Esophagus (tissue), 2 donors: ENCODE data around the gene BRF1. TPM values are rescaled to one million over a fixed set of nuclear protein-coding genes. Genes with fewer than 3 reads are reported as not detected.
"Not testable (repeated sequence)": the region's sequence is repeated elsewhere in the genome, so short reads cannot be mapped to it uniquely, and the experiment has no call there.

ENCODE experiments used
- H3K27ac ChIP-seq, 2 donors: one replicate each; pipeline ENCODE4 v1.5.1; 2013; ENCODE audit warnings: low read depth in 2 of 2, mild to moderate bottlenecking in 2 of 2, inconsistent platforms in 1 of 2, low read length in 1 of 2, moderate library complexity in 1 of 2
- H3K27me3 ChIP-seq, 2 donors: one replicate each; pipeline ENCODE4 v1.6.1; 2013; ENCODE audit warnings: low read length in 2 of 2, control low read depth in 1 of 2, mild to moderate bottlenecking in 1 of 2; ENCODE audit not compliant: insufficient read depth in 2 of 2, control insufficient read depth in 1 of 2
- H3K36me3 ChIP-seq, 2 donors: one replicate each; pipeline ENCODE4 v1.6.1; 2013; ENCODE audit warnings: low read length in 1 of 2; ENCODE audit not compliant: control insufficient read depth in 2 of 2, insufficient read depth in 2 of 2
- H3K4me1 ChIP-seq, 2 donors: one replicate each; pipeline ENCODE4 v1.6.1; 2013; ENCODE audit warnings: low read length in 1 of 2; ENCODE audit not compliant: control insufficient read depth in 2 of 2, insufficient read depth in 2 of 2
- H3K4me3 ChIP-seq, 2 donors: one replicate each; pipeline ENCODE4 v1.5.1; 2013; ENCODE audit warnings: low read length in 2 of 2, mild to moderate bottlenecking in 2 of 2, low read depth in 1 of 2, moderate library complexity in 1 of 2
- H3K9me3 ChIP-seq, 2 donors: one replicate each; pipeline ENCODE4 v1.6.1; 2013; ENCODE audit warnings: mild to moderate bottlenecking in 2 of 2, low read depth in 1 of 2, low read length in 1 of 2, moderate library complexity in 1 of 2; ENCODE audit not compliant: control insufficient read depth in 2 of 2, insufficient read depth in 1 of 2
- WGBS, 2 donors: extraction: QIAGEN DNeasy Blood & Tissue Kit; methylation state at CpG; one replicate each; pipeline ENCODE4 v1.1.7; 2013; 5-methylcytosine and 5-hydroxymethylcytosine counted together
- polyA plus RNA-seq, 2 donors: library from polyadenylated mRNA; stranded (reverse); fragments of 200-250 nt; gene quantifications; one replicate each; pipeline ENCODE4 v1.2.3, GENCODE V29; 2013
- donor health status: healthy with polysubstance abuse.
- donor health status: Bipolar disorder and iron deficiency.

BRF1 gene
- polyA plus RNA-seq, 2 donors, result 11.1 to 30.2 TPM

DNA sequence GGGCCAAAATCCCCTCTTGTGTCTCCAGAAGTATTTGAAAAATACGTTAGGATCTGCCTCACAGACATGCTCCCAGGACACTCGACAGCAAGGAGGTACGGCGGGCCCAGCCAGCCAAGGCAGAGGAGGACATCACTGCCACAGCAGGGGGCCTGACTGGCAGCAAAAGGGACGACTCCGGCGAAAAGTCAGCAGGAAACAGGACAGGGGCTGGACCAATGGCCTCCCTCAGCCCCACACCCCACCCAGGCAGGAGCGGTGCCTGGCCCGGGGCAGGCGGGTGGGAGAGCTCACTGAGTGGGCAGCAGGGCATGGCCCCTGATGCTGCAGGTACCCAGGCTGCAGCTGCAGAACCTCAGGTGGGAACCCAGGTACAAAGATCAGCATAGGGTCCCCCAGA lies 17.8 kb downstream of the BRF1 start:
- no peaks in the 10 kb centered on the region for H3K27me3 ChIP-seq
- H3K4me3 ChIP-seq, result no peak overlapping the region
- peaks cover 0 to 4% of the 10 kb centered on the region in 2 donors for H3K4me1 ChIP-seq
- WGBS, 2 donors, result 80 to 85% methylated on average over 10 of the region's 10 CpGs
- no peaks in the 10 kb centered on the region for H3K9me3 ChIP-seq
- H3K36me3 ChIP-seq, result peaks cover 0 to 7% of the 10 kb centered on the region in 2 donors
- no peak overlapping the region for H3K27ac ChIP-seq

GRCh38 chr14:105282098-105282725 lies 18.6 kb downstream of the BRF1 start:
- 59 to 69% methylated on average over 16 of the region's 16 CpGs for WGBS, 2 donors

DNA sequence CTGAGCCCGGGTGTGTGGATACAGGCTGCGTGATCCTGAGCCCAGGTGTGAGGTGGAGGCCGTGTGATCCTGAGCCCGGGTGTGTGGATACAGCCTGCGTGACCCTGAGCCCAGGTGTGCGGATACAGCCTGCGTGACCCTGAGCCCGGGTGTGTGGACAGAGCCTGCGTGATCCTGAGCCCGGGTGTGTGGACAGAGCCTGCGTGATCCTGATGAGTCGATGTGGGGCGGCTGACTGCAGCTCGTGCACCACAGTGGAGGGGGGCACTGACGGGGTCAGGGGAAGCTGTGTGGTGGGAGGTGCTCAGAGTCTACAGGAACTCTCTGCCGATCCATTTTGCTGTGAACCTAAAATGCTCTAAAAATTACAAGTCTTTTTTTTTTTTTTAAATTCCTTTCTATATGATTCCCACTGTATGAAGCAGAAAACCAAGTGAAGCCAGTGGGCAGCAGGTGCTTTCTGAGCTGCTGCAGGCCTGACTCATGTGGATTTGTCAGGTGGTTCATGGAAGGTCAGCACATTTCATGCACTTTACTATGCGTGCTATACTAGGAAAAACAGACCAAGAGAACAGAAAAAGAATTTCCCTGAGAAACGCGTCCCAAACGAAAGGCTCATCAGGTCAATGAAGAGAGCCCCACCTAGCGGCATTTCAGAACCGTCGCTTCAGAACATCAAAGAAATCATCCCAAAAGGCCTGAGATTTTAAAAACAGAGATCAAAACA lies 19.3 kb downstream of the BRF1 start:
- H3K36me3 ChIP-seq, result peaks cover 0 to 6% of the 10 kb centered on the region in 2 donors
- 64 to 65% methylated on average over 23 of the region's 23 CpGs for WGBS, 2 donors
- no peaks in the 10 kb centered on the region for H3K4me1 ChIP-seq
- no peaks in the 10 kb centered on the region for H3K27me3 ChIP-seq
- no peak overlapping the region for H3K27ac ChIP-seq
- no peak overlapping the region for H3K4me3 ChIP-seq
- H3K9me3 ChIP-seq, result no peaks in the 10 kb centered on the region

More at GRCh38 chr14:105282098-105282725, 18.6 kb downstream of the BRF1 start:
- Histone ChIP-seq H3K9me3 (no peaks in the 10 kb centered on the region), H3K27me3 (no peaks in the 10 kb centered on the region), H3K36me3 (peaks cover 0 to 6% of the 10 kb centered on the region in 2 donors), H3K4me1 (peaks cover 0 to 4% of the 10 kb centered on the region in 2 donors), H3K27ac (no peak overlapping the region), H3K4me3 (no peak overlapping the region)

- H3K27me3 ChIP-seq, result no peaks in the 10 kb centered on the region
- H3K27ac ChIP-seq, result no peak overlapping the region
- H3K4me1 ChIP-seq, result no peaks in the 10 kb centered on the region
- peaks cover 0 to 6% of the 10 kb centered on the region in 2 donors for H3K36me3 ChIP-seq
- H3K9me3 ChIP-seq, result no peaks in the 10 kb centered on the region
- H3K4me3 ChIP-seq, result no peak overlapping the region
- WGBS, 2 donors, result 89 to 96% methylated on average over 21 of the region's 21 CpGs
Observed at GRCh38 chr14:105280525-105280924, 20.3 kb downstream of the BRF1 start.

- 91 to 92% methylated on average over 18 of the region's 18 CpGs for WGBS, 2 donors
- Histone ChIP-seq H3K9me3 (no peaks in the 10 kb centered on the region), H3K27ac (no peak overlapping the region), H3K36me3 (peaks cover 0 to 6% of the 10 kb centered on the region in 2 donors), H3K27me3 (no peaks in the 10 kb centered on the region), H3K4me3 (no peak overlapping the region), H3K4me1 (no peaks in the 10 kb centered on the region)
Observed at GRCh38 chr14:105279642-105280361, 21.0 kb downstream of the BRF1 start.

- not testable (repeated sequence) for H3K27me3 ChIP-seq, H3K27ac ChIP-seq, H3K4me3 ChIP-seq, H3K9me3 ChIP-seq, H3K4me1 ChIP-seq, H3K36me3 ChIP-seq
- 43 to 100% methylated on average over 3 of the region's 4 CpGs for WGBS, 2 donors
Observed at GRCh38 chr14:105277448-105277847, 23.4 kb downstream of the BRF1 start.

GRCh38 chr14:105275267-105275946 lies 25.4 kb downstream of the BRF1 start:
- no peak overlapping the region for H3K4me3 ChIP-seq
- no peaks in the 10 kb centered on the region for H3K9me3 ChIP-seq
- H3K27ac ChIP-seq, result no peak overlapping the region
- H3K4me1 ChIP-seq, result peaks cover 3 to 11% of the 10 kb centered on the region in 2 donors
- H3K27me3 ChIP-seq, result no peaks in the 10 kb centered on the region
- 81 to 84% methylated on average over 16 of the region's 16 CpGs for WGBS, 2 donors
- peaks cover 0 to 10% of the 10 kb centered on the region in 2 donors for H3K36me3 ChIP-seq

GRCh38 chr14:105274637-105275036 lies 26.2 kb downstream of the BRF1 start:
- 86 to 90% methylated on average over 6 of the region's 6 CpGs for WGBS, 2 donors
- peaks cover 3 to 11% of the 10 kb centered on the region in 2 donors for H3K4me1 ChIP-seq
- H3K27ac ChIP-seq, result no peak overlapping the region
- no peaks in the 10 kb centered on the region for H3K27me3 ChIP-seq
- H3K4me3 ChIP-seq, result no peak overlapping the region
- H3K36me3 ChIP-seq, result peaks cover 0 to 11% of the 10 kb centered on the region in 2 donors
- H3K9me3 ChIP-seq, result no peaks in the 10 kb centered on the region

DNA sequence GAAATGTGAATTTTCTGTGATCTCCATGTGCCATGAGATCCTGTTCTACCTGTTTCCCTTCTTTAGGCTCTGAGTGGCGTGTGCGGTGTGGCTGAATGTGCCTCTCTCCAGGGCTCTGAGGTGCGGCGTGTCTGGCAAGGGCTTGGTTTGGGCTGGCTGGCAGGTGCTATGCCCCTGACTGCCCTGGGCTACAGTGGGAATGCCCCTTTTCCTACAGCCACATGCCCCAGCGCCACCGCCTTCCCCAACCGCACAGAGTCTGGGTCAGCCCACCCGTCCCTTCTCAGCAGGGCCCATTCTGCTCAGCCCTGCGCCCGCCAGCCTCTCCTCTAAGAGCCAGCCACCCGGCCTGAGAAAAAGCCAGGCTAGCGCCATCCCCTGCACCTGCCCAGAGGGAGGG lies 27.7 kb downstream of the BRF1 start:
- Histone ChIP-seq H3K36me3 (peaks cover 0 to 19% of the 10 kb centered on the region in 2 donors), H3K4me3 (no peak overlapping the region), H3K27ac (peak overlapping the region in 1 of 2 donors; percentile 13), H3K9me3 (no peaks in the 10 kb centered on the region), H3K4me1 (peaks cover 3 to 11% of the 10 kb centered on the region in 2 donors), H3K27me3 (no peaks in the 10 kb centered on the region)
- WGBS, 2 donors, result 58 to 66% methylated on average over 12 of the region's 12 CpGs
